Jurkat, Clone E6-1 (cell line): ENCODE measurements around the gene GPR26.

ENCODE experiments used
- DNase-seq: peaks from one replicate; pipeline ENCODE4 v3.0.0-alpha.2; 2011; ENCODE audit warnings: low read depth, low spot score
- H3K4me3 ChIP-seq: 2 replicates; pipeline ENCODE4 v1.5.1; 2011; ENCODE audit warnings: mild to moderate bottlenecking, low read length, control low read depth, moderate library complexity

GPR26 gene

GRCh38 chr10:123642697-123643096 is 23.5 kb upstream of the GPR26 start:
- H3K4me3 ChIP-seq, result no peak overlapping the region
- DNase-seq, result no peak

GRCh38 chr10:123643315-123643714 is 22.8 kb upstream of the GPR26 start:
- no peak overlapping the region; the same call in 1 of the 2 replicates for H3K4me3 ChIP-seq
- DNase-seq, result no peak

DNA sequence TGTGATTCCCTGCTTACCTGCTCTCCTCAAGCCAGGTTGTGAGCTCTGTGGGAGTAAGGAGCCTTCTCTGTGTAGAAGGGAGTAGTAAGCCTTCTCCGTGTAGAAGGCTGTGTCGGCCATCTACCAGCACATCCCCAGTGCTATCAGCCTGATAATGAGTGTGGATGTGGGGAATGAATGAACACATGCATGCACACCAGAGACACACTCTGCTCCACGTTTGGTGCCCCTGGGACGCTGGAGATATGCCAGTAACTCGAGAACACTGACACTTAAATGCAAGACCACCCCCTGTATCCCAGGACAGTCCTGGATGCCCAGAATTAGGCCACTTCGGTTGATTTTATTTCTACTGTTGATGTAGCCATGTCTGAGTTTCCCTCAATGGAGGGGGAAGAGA is 21.1 kb upstream of the GPR26 start:
- no peak for DNase-seq
- H3K4me3 ChIP-seq, result no peak overlapping the region

- no peak overlapping the region for H3K4me3 ChIP-seq
- DNase-seq, result no peak
Measured at GRCh38 chr10:123645615-123646014, 20.5 kb upstream of the GPR26 start.

DNA sequence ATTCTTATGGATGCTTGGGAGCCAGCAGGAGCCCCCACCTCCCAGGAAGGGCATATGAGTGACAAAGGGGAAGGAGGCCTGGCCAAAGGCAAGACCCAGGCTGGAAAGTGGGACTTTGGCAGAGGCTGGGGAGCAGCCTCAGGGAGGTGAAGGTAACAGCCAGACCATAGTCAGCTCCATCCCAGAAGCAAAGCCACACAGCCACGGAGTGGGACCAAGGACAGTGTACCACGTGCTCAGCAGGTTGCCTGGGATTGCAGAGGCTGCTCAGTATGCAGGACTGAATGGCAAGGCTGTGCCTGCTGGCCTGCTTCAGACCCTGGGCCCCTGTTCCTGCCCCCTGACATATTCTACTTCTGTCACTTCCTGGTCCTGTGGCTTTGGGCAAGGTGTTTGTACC is 17.6 kb upstream of the GPR26 start:
- no peak overlapping the region for H3K4me3 ChIP-seq
- no peak for DNase-seq

DNA sequence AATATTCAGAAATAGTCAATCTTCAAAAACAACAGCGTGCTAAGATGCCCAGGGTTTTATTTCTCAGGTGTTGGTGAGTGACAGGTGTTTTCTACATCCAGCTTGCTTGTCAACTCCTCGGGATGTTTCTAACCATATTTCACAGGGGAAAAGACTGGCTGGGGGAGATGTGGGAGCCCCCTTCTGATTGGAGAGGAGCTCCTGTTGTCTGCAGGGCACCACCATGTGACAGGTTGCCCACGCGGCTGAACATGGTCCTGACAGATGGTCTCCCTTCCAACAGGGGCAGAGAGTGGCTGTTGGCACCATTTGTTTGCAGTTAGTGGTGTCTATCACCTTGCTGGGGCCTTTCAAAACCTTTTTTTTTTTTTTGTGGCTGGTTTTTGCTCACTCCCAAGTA is 16.5 kb upstream of the GPR26 start:
- H3K4me3 ChIP-seq, result no peak overlapping the region
- no peak for DNase-seq

DNA sequence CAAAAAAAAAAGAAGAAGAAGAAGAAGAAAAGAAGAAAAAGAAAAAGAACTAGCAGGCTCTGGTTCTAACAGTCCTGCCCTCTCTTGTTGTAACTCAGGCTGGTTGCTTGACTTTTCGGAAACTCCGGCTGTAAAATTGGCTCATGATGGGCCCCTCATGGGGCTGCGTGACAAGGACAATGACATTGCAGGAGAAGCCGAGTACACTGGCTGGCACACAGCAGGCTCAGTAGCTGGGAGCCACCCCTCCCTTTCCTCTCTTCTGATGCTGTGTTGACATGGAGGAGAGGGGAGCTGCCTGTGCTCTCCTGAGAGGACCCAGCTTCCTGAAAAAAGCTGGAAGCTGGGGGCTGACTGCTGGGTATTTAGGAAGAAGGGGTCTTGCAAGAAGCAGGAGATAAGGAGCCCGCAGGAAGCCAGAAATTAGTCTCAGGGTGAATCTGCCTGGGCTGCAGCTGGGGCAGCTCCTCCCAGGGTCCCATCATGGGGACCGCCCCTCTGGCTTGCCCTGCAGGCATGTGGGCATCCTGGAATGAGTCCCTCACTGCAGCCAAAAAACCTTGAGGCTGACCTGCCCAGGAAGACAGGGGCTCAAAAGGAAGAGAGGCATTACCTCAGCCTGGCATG is 14.6 kb upstream of the GPR26 start:
- H3K4me3 ChIP-seq, result no peak overlapping the region
- DNase-seq, result no peak

GRCh38 chr10:123655751-123656150 is 10.4 kb upstream of the GPR26 start:
- no peak overlapping the region for H3K4me3 ChIP-seq
- no peak for DNase-seq

DNA sequence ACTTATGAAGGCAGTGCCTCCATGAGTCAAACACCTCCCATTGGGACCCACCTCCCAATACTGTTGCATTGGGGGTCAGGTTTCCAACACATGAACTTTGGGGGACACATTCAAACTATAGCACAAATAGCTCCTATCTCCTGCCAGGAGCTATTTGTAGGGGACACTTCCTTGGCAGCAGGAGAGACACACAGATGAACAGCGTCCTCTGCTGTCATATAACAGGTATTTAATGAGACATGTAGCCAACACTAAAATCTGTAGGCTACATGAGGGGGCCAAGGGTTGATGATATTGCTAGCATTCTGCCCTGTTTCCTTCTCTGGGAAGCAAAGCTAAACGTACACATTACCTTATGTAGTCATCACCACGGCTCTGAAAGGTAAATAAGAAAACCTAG is 2.6 kb upstream of the GPR26 start:
- DNase-seq, result no peak
- no peak overlapping the region for H3K4me3 ChIP-seq

DNA sequence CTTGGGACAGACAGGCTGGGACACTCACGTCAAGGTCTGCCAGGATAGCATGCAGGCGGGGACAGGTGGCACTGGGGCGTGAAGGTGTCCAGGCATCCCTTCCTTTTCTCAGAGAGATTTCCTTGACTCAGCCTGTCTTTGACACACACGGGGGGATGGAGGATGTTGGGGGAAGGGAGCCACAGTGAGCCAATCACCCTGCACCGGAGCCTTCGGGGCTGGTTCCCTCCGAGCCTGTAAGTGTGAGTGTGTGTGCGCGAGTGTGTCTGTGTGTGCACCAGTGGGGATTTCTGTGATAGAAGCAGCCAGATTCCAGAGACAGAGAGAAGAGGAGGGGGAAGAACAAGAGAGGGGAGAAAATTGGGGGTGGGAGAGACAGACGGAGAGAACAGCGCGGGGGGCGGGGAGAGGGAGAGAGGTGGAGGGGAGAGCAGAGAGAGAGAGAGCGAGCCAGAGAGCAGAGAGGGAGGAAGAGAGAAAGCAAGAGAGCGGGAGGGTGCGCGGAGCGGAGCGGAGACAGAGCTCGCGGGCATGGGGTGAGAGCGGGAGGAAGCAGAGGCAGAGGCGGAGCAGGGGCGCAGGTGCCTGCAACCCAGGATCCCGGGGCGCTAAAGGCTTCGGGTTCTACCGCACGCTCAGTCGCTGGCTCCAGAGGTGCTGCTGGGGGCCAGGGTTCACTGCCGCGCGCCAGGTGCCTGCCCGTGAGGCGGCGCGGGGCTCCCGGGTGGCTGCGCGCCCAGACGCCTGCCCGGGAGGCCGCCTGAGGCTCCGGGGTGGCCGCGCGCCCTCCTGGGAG is 466 bp upstream of the GPR26 start:
- DNase-seq, result no peak
- no peak overlapping the region for H3K4me3 ChIP-seq

- no peak overlapping the region for H3K4me3 ChIP-seq
- no peak for DNase-seq
Measured at GRCh38 chr10:123669886-123670285, 3.7 kb downstream of the GPR26 start.

DNA sequence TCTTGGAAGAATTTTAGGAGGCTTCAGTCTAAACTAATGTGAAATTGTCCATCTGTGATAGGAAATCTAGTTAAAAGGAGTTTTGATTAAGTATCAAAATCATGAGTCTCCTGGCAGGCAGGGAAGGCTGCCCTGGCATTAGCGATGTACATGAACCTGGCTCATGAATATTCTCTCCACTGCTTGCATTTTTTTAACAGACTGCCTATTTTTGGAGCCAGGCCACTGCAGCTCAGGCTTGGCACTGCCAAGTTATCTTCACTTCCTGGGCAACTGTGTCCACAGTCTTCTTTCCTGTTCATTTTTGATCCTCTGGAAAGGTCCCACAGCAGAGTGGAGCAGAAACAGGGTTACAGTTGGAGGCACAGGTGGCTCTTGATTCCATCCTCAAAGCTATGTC is 7.0 kb downstream of the GPR26 start:
- no peak for DNase-seq
- no peak overlapping the region for H3K4me3 ChIP-seq

DNA sequence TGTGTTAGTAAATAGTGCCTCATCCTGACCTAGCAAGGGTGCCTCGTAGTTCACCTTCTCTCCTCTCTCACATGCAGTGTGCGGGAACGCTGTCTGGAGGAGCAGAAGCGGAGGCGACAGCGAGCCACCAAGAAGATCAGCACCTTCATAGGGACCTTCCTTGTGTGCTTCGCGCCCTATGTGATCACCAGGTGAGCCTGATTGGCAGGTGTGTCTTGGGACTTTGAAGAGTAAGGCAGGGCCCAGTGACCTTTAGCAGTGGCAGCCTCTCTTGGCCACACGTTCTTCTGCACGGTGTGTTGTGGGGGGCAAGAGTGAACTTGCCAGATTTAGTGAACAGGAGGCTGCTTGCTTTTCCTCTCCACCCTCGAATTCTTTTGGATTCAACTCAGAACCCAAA is 8.6 kb downstream of the GPR26 start:
- no peak overlapping the region for H3K4me3 ChIP-seq
- no peak for DNase-seq

GRCh38 chr10:123675811-123676210 is 9.7 kb downstream of the GPR26 start:
- DNase-seq, result no peak
- no peak overlapping the region for H3K4me3 ChIP-seq

GRCh38 chr10:123677556-123677955 is 11.4 kb downstream of the GPR26 start:
- DNase-seq, result no peak

DNA sequence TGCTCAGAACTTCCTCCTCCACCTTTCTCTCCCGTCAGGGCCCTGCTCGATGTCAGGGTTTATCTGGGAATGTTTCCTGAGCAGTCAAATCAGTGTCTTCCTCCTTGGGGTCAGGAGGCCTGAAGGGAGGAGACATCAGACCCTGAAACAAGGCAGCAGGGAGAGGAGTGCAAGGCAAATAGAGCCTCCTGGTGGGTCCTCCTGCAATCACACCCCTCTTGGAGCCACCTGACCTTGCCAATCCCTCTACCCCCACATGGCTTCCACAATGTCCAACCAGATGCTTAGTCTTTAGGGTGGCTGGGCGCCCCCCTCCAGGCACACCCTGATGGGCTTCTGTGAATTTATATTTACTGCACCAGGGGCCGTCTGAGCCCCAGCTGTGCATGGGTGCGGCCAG is 12.2 kb downstream of the GPR26 start:
- no peak for DNase-seq
- no peak overlapping the region for H3K4me3 ChIP-seq

More at GRCh38 chr10:123677556-123677955, 11.4 kb downstream of the GPR26 start:
- H3K4me3 ChIP-seq, result no peak overlapping the region

- DNase-seq, result no peak
- H3K4me3 ChIP-seq, result no peak overlapping the region
Measured at GRCh38 chr10:123681285-123681684, 15.1 kb downstream of the GPR26 start.

DNA sequence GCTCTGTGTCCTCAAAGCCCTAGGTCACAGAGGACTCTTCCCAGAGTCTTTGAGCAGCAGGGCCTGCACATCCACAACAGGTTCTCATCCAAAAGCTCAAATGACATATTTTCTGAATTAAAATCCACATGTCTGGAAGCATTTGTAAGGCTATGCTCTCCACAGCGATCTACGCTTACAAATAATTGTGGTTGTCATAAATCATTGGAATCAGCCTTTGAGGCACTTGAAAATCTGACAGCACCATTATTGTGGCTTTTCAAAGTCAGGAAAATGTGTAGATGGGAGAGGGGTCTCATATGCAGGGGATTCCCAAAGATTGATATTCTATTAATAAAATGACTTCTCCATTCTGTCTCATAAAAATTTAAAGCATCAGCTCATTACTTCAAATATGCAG is 16.3 kb downstream of the GPR26 start:
- DNase-seq, result no peak
- no peak overlapping the region for H3K4me3 ChIP-seq

- no peak for DNase-seq
Measured at GRCh38 chr10:123683459-123683858, 17.3 kb downstream of the GPR26 start.

GRCh38 chr10:123683865-123684264 is 17.7 kb downstream of the GPR26 start:
- DNase-seq, result no peak
- H3K4me3 ChIP-seq, result no peak overlapping the region

More at GRCh38 chr10:123683459-123683858, 17.3 kb downstream of the GPR26 start:
- no peak overlapping the region for H3K4me3 ChIP-seq

DNA sequence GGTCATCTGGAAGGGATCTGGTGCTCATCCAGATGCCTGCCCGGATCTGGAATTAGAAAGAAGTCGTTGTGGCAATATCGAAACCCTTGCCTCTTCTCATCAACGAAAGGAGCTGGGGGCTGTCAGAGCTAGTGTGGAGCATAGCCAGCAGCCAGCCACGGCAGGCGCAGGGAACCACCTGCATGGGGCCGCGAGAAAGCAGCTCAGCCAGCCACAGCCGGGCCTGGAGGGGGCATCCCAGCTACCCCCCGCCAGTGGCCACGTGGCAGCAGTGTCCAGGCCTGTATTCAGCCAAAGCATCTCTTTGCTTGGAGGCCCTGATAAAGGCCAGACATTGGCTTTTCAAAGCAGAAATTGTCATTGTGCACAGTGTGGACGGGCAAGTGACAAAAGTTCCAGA is 19.1 kb downstream of the GPR26 start:
- DNase-seq, result no peak
- no peak overlapping the region for H3K4me3 ChIP-seq
